Putamen (tissue), 1 donor: Measurements from ENCODE around the gene ERH.
"Not testable (repeated sequence)": the region's sequence is repeated elsewhere in the genome, so short reads cannot be mapped to it uniquely, and the experiment has no call there.

Source experiments
- DNase-seq: peaks from one replicate; pipeline ENCODE4 v3.0.0-alpha.2; 2016; ENCODE audit warnings: low spot score

The ERH gene

GRCh38 chr14:69395929-69396328 is 2.2 kb downstream of the ERH start:
- no peak for DNase-seq

DNA sequence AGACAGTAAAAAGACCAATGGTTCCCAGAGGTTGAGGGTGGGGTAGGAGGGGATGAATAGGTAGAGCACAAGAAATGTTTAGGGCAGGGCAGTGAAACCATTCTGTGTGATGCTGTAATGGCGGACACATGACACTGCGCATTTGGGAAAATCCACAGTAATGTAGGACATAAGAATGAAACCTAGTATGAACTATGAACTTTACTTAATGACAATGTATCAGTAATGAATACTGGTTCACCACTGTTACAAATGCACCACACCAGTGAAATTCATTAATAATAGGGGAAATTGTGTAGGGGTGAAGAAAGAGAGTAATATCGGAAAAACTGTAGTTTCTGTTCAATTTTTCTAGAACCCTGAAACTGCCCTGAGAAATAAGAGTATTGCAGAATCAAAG is 5.6 kb downstream of the ERH start:
- no peak for DNase-seq

DNA sequence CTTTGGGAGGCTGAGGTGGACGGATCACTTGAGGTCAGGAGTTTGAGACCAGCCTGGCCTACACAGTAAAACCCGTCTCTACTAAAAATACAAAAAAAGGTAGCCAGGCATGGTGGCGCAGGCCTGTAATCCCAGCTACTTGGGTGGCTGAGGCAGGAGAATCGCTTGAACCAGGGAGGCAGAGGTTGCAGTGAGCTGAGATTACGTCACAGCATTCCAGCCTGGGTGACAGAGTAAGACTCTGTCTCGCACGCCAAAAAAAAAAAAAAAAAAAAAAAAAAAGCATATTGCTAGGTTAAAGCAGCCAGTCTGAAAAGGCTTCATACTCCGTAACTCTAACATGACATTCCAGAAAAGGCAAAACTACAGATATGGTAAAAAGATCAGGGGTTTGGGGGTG is 6.7 kb downstream of the ERH start:
- not testable (repeated sequence) for DNase-seq

GRCh38 chr14:69387311-69387710 is 10.8 kb downstream of the ERH start:
- no peak for DNase-seq

GRCh38 chr14:69378274-69378673 is 19.8 kb downstream of the ERH start:
- DNase-seq = no peak

GRCh38 chr14:69376439-69376838 is 21.7 kb downstream of the ERH start:
- no peak for DNase-seq

DNA sequence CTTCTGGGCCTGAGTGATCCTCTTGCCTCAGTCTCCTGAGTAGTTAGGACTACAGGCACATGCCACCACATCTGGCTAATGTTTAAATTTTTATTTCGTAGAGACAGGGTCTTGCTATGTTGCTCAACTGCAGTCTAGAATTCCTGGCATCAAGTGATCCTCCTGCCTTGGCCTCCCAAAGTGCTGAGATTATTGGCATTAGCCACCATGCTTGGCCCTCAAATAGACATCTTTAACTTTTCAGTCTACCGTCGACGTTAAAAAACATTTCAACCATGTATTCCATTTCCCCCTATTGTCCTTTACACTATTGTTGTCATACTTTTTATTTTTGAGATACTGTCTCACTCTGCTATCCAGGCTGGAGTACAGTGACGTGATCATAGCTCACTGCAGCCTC is 22.4 kb downstream of the ERH start:
- no peak for DNase-seq

DNA sequence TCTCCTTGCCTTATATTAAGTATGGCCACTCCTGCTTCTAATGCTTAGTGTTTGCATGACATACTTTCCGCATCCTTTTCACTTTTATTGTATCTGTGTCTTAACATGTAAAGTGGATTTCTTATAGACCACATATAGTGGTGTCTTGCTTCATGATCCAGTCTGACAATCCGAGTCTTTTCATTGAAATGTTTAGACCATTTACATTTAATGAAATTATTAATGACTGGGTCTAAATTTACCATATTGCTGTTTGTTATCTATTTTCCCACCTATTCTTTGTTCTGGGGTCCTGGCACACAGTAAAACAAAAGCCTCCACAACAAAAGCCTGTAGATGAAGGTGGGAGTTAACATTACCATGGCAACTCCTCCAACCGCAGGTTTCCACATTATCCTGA is 22.9 kb downstream of the ERH start:
- DNase-seq = no peak

DNA sequence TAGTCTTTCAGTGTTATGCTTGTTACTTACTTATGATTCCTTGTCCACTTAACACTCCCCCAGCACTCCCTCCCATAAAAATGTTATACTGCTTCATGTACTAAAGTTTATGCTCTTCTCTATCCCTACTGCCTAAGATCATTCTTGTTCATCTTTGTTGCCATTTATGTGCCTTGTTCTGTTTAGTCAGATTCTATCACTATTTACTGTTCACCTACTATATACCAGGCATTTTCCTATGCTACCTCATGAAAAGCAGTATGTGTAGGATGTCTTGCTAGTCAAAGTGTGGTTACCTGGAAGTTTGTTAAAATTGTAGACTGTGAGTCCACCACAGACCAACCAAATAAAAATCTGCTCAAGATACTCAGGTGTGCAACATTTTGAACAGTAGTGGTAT is 23.9 kb downstream of the ERH start:
- DNase-seq = no peak

- DNase-seq = peak; percentile 25
Measured at GRCh38 chr14:69373104-69373503, 25.0 kb downstream of the ERH start.

DNA sequence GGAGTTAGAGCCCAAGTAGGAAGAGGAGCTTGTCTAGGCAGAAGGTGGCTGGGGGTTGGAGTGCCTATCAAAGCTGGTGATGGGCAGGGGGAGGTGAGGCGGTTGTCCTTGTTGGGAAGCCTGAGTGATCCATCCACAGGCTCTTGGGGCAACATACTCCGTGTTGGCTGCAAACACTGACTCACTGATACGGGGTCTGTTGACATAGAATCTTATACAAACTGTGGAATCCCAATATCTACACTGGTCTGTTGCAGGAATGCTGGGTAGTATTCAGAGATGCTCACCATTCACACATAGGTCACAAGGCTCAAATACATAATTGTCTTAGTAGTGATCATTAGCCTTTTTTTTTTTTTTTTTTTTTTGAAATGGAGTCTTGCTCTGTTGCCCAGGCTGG is 26.0 kb downstream of the ERH start:
- no peak for DNase-seq

DNA sequence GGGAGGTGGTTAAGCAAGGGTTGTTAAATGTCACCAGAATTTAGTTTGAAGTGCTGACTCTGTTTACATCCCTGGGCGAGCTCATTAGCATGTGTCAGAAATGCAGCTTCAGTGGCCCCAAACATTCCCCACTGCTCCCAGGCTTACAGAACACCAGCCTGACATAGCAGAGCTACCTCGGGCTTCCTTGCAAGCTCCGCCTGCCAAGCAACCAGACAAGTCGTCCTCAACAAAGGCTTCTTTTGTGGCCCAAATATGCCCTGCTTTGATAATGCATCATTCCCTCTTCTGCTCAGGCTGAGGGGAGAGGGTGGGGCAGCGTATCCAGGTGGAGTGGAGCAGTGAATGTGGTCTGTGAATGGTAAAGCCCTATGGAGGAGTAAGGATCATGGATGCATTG is 28.0 kb downstream of the ERH start:
- DNase-seq = no peak

DNA sequence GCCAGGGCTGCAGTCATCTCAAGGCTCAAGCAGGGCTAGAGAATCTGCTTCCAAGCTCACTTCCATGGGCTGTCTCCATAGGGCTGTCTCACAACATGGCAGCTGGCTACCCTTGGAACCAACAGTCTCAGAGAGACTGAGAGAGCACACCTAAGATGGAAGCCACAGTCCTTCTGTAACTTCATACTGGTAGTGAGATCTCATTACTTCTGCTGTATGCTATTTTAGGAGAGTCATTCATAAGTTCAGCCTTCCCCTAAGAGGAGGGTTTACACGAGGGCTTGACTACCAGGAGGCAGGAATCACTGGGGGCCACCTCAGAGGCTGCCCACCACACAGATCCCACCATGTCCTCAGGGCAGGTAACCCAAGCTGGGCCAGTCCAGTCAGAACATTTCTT is 29.7 kb downstream of the ERH start:
- DNase-seq = no peak

DNA sequence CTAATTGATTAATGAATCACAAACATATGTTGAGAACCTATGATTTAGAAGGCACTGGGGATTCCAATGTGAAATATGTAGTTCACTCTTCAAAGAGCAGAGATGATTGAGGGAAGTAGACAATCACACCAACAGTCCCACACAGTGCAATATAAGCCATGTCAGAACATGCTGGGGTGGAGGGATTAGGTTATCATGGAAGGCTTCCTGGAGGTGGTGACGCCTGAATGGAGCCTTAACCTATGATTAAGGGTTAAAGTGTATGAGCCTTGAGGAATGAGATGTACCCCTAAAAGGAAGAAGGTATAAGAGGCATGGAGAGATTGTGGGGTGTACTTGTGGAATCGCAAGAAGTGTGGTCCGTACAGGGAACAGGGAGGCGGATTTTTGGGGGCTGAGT is 31.3 kb downstream of the ERH start:
- no peak for DNase-seq

DNA sequence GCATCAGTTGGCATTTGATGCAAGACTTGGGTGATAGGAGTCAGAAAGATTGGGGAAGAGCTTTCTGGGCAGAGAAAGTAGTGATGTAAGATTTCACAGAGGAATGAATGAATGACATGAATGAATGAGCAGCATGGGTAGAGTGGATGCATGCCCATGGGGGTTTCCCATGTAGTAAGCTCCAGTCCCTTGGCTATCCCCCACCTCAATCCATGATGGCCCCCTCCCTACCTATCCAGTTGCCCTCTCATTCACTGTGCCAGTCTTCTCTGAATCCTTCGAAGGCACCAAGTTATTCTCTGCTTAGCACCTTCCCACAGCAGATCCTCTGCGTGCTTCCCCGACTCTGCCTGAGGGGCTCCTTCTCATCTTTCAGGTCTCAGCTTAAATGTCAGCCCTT is 32.0 kb downstream of the ERH start:
- DNase-seq = no peak

- DNase-seq = no peak
Measured at GRCh38 chr14:69364378-69364777, 33.7 kb downstream of the ERH start.

GRCh38 chr14:69363964-69364363 is 34.1 kb downstream of the ERH start:
- DNase-seq = no peak

DNA sequence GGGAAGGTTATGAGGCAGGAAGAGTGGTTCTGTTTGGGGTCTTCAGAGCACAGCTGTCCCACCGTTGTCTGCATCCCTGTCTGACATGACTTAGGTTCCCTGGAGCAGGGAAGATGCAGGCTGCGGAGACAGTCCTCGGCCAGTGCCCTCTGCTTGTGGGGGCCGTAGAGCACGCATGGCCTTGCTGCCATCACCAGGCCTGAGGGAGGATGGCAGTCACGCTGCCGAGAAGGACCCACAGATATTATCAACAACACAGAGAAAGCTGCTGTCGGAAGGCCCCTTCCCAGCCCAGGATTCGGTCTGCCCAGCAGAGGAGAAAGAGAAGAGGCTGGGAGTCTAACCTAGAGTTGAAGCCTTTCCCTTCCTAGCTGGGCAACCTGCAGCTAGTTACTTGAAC is 35.0 kb downstream of the ERH start:
- DNase-seq = no peak

GRCh38 chr14:69360438-69361108 is 37.5 kb downstream of the ERH start:
- no peak for DNase-seq

DNA sequence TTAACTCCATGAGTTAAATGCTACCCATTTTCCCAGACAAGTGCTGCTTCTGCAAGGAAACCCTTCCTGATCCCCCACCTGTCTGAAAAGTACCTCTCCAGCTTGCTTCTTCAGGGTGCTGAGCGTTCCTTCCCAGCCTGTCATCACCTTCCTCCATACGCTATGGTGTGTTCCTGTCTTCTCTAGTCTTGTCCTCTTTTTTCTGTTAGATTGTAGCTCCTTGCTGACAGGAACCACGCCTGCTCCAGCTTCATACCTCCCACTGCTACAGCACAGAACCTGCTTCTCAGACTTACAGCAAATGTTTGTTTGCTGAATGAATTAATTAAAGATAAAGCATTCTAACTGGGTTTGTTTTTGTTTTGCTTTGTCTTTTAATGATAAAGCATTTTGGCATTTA is 39.1 kb downstream of the ERH start:
- no peak for DNase-seq

- DNase-seq = no peak
Measured at GRCh38 chr14:69358233-69358963, 39.7 kb downstream of the ERH start.

DNA sequence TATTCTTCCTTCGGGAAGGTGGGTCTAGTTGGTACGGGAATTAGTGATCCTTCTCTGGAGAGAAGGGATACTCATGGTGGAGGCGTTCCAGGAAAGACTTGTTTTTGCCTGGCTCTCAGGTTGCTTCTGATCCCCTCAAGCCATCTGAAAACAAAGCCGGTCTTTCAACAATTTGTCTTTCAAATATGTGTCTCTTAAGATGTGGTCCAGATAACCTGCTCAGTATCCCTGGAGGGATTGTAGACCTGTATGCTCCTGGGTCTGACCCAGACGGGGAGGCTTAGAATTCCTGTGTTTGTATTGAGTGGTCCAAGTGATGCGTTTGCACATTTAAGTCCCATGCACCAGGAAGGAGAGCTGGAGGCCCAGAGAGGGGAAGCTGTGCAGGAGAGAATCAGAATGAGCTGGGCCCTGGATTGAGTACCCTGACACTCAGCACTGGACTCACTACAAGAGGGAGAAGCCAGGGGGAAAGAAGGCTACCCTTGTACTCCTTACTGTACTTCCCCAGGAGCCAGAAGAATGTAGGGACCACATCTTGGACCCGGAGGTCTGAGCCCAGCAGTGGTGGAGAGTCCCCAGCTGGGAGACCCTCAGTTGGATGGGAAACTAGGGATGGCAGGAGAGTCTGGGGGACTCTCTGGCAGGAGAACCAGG is 40.4 kb downstream of the ERH start:
- no peak for DNase-seq

GRCh38 chr14:69356903-69357543 is 41.1 kb downstream of the ERH start:
- no peak for DNase-seq
